ENCODE results near the gene CTNNA2.

CTNNA2 gene

GRCh38 chr2:80330527-80331450, 817.9 kb downstream of the CTNNA2 start:
- no peak overlapping the region for H3K4me3 ChIP-seq (ENCODE audit: low read depth in 1 of 2, low read length in 2 of 2)
- H2AFZ ChIP-seq (ENCODE audit: low read depth, low read length) = no peak overlapping the region
- H3K9ac ChIP-seq (ENCODE audit: low read depth, low read length) = no peak overlapping the region
- H3K79me2 ChIP-seq (ENCODE audit: insufficient read depth, low read length) = no peaks in the 10 kb centered on the region
- no peak overlapping the region for H3K4me2 ChIP-seq (ENCODE audit: insufficient read depth, low read length)
- no peaks in the 10 kb centered on the region for H3K36me3 ChIP-seq (ENCODE audit: insufficient read depth, low read length)
- H3K9me3 ChIP-seq (ENCODE audit: insufficient read depth, low read length, severe bottlenecking) = no peaks in the 10 kb centered on the region
- DNase-seq = no peak
- no peaks in the 10 kb centered on the region for H4K20me1 ChIP-seq (ENCODE audit: insufficient read depth, low read length)
- H3K27me3 ChIP-seq (ENCODE audit: insufficient read depth, low read length, poor library complexity) = no peaks in the 10 kb centered on the region
- H3K27ac ChIP-seq (ENCODE audit: low read length) = no peak overlapping the region
- TF ChIP-seq EZH2 (IDR thresholded peaks at IDR 0.05; ENCODE audit: borderline replicate concordance, low read depth, low read length, severe bottlenecking) = no peak
- TF ChIP-seq, protein P1, sequence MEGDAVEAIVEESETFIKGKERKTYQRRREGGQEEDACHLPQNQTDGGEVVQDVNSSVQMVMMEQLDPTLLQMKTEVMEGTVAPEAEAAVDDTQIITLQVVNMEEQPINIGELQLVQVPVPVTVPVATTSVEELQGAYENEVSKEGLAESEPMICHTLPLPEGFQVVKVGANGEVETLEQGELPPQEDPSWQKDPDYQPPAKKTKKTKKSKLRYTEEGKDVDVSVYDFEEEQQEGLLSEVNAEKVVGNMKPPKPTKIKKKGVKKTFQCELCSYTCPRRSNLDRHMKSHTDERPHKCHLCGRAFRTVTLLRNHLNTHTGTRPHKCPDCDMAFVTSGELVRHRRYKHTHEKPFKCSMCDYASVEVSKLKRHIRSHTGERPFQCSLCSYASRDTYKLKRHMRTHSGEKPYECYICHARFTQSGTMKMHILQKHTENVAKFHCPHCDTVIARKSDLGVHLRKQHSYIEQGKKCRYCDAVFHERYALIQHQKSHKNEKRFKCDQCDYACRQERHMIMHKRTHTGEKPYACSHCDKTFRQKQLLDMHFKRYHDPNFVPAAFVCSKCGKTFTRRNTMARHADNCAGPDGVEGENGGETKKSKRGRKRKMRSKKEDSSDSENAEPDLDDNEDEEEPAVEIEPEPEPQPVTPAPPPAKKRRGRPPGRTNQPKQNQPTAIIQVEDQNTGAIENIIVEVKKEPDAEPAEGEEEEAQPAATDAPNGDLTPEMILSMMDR (IDR thresholded peaks at IDR 0.05; ENCODE audit: borderline replicate concordance, extremely low read depth, low read length, poor library complexity, severe bottlenecking) = no peak
- ATAC-seq (ENCODE audit: insufficient read depth, low read depth) = no peak
- H3K4me1 ChIP-seq (ENCODE audit: insufficient read depth, low read length) = no peaks in the 10 kb centered on the region

DNA sequence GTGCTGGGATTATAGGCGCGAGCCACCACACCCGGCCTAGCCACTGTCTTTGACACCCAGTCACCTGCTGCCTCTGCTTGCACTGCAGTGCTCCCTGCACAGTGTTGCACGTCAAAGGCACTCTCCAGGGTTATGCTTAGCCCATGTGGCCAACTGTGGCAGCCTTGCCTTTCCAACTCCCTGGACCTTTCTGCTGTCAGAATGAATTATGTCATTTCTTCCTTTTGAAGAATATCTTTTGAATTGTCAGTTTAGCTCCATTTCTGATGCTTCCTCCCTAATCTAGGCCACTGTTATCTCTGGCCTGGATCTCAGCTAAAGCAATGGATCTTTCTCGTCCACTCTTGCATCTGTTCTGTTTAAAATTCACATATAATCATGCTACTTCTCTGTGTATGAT, 821.0 kb downstream of the CTNNA2 start:
- Histone ChIP-seq H3K27me3 (ENCODE audit: insufficient read depth, low read length, poor library complexity) (no peaks in the 10 kb centered on the region), H4K20me1 (ENCODE audit: insufficient read depth, low read length) (no peaks in the 10 kb centered on the region), H3K4me3 (ENCODE audit: low read depth in 1 of 2, low read length in 2 of 2) (no peak overlapping the region), H3K79me2 (ENCODE audit: insufficient read depth, low read length) (no peaks in the 10 kb centered on the region), H3K9ac (ENCODE audit: low read depth, low read length) (no peak overlapping the region), H3K36me3 (ENCODE audit: insufficient read depth, low read length) (no peaks in the 10 kb centered on the region), H3K9me3 (ENCODE audit: insufficient read depth, low read length, severe bottlenecking) (no peaks in the 10 kb centered on the region), H2AFZ (ENCODE audit: low read depth, low read length) (no peak overlapping the region), H3K4me2 (ENCODE audit: insufficient read depth, low read length) (no peak overlapping the region), H3K4me1 (ENCODE audit: insufficient read depth, low read length) (no peaks in the 10 kb centered on the region), H3K27ac (ENCODE audit: low read length) (no peak overlapping the region)
- ATAC-seq (ENCODE audit: insufficient read depth, low read depth) (no peak), DNase-seq (no peak)
- TF ChIP-seq EZH2 (IDR thresholded peaks at IDR 0.05; ENCODE audit: borderline replicate concordance, low read depth, low read length, severe bottlenecking) = no peak
- TF ChIP-seq, protein P1 (IDR thresholded peaks at IDR 0.05; ENCODE audit: borderline replicate concordance, extremely low read depth, low read length, poor library complexity, severe bottlenecking) = no peak

DNA sequence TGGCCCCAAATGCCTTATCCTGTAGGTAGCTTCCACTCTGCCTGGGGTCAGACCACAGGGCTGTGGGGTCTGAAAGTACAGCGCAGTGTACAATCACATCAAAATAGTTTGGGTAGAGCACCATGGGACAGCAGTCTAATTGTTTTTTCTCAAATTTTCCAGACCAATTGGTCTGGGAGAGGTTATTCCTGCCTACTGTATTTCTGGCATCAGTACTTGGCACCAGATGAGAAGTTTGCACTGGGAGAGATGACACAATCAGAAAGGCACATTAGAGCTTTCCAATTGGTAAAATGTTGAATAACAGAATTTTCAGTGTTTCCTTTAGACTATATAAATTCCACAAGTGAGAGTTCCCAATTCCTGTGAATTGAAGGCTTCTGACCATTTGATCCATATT, 822.6 kb downstream of the CTNNA2 start:
- Histone ChIP-seq H2AFZ (ENCODE audit: low read depth, low read length) (no peak overlapping the region), H3K9ac (ENCODE audit: low read depth, low read length) (no peak overlapping the region), H3K36me3 (ENCODE audit: insufficient read depth, low read length) (no peaks in the 10 kb centered on the region), H3K79me2 (ENCODE audit: insufficient read depth, low read length) (no peaks in the 10 kb centered on the region), H3K4me2 (ENCODE audit: insufficient read depth, low read length) (no peak overlapping the region), H3K27me3 (ENCODE audit: insufficient read depth, low read length, poor library complexity) (no peaks in the 10 kb centered on the region), H4K20me1 (ENCODE audit: insufficient read depth, low read length) (no peaks in the 10 kb centered on the region), H3K9me3 (ENCODE audit: insufficient read depth, low read length, severe bottlenecking) (no peaks in the 10 kb centered on the region), H3K4me3 (ENCODE audit: low read depth in 1 of 2, low read length in 2 of 2) (no peak overlapping the region), H3K27ac (ENCODE audit: low read length) (no peak overlapping the region), H3K4me1 (ENCODE audit: insufficient read depth, low read length) (no peaks in the 10 kb centered on the region)
- no peak for TF ChIP-seq EZH2 (IDR thresholded peaks at IDR 0.05; ENCODE audit: borderline replicate concordance, low read depth, low read length, severe bottlenecking)
- TF ChIP-seq, protein P1 (IDR thresholded peaks at IDR 0.05; ENCODE audit: borderline replicate concordance, extremely low read depth, low read length, poor library complexity, severe bottlenecking) = no peak
- no peak for DNase-seq
- no peak for ATAC-seq (ENCODE audit: insufficient read depth, low read depth)
